AG09309 (cell line): Measurements from ENCODE around the gene RNF182.
A peak's percentile ranks its signal among the peaks of the same experiment; 100 is the strongest.

Experiments used
- DNase-seq: peaks from one replicate; pipeline ENCODE4 v3.0.0-alpha.2; 2010; ENCODE audit warnings: low read depth
- H3K4me3 ChIP-seq: 2 replicates; pipeline ENCODE4 v1.5.1; 2011; ENCODE audit warnings: mild to moderate bottlenecking, low read depth, low read length, moderate library complexity; ENCODE audit not compliant: control insufficient read depth
- TF ChIP-seq, protein P1 (sequence below): IDR thresholded peaks from 2 replicates; pipeline ENCODE4 v1.5.1; 2011; ENCODE audit warnings: mild to moderate bottlenecking, low read depth, low read length, inconsistent platforms; ENCODE audit not compliant: insufficient read depth, control insufficient read depth; ENCODE audit errors: missing control alignments

Gene RNF182

DNA sequence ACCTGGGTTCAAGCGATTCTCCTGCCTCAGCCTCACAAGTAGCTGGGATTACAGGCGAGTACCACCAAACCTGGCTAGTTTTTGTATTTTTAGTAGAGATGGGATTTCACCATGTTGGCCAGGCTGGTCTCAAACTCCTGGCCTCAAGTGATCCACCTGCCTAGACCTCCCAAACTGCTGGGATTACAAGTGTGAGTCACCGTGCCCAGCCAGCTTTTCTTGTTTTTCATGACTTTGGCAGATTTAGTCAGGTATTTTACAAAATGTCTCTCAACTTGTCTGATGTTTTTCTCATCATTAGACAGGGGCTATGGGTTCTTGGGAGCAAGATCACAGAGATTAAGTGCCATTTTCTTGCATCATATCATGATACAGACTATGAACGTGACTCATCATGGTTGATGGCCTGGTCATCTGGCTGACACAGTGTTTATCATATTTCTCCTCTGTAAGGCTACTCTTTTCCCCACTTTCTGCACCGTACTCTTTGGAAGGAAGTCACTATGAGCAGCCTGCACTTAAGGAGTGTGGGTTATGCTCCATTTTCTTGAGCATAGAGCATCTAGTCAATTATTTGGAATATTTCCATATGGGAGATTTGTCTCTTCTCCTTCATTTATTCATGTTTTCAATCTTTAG, 67.8 kb downstream of the RNF182 start:
- H3K4me3 ChIP-seq = no peak overlapping the region
- TF ChIP-seq, protein P1, sequence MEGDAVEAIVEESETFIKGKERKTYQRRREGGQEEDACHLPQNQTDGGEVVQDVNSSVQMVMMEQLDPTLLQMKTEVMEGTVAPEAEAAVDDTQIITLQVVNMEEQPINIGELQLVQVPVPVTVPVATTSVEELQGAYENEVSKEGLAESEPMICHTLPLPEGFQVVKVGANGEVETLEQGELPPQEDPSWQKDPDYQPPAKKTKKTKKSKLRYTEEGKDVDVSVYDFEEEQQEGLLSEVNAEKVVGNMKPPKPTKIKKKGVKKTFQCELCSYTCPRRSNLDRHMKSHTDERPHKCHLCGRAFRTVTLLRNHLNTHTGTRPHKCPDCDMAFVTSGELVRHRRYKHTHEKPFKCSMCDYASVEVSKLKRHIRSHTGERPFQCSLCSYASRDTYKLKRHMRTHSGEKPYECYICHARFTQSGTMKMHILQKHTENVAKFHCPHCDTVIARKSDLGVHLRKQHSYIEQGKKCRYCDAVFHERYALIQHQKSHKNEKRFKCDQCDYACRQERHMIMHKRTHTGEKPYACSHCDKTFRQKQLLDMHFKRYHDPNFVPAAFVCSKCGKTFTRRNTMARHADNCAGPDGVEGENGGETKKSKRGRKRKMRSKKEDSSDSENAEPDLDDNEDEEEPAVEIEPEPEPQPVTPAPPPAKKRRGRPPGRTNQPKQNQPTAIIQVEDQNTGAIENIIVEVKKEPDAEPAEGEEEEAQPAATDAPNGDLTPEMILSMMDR = no peak
- no peak for DNase-seq

DNA sequence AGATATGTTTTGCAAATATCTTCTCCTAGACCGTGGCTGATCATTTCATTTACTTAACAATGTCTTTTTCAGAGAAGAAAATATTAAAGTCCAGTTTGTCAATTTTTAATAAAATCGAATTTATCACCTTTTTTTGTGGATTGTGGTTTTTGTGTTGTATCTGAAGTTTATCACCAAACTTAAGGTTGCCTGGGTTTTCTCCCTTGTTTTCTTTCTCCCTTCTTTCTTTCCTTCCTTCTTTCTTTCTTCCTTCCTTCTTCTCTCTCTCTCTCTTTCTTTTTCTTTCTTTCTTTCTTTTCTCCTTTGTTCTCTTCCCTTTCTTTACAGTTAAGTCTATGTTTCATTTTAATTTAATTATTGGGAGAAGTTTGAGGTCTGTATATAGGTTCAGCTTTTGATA, 68.7 kb downstream of the RNF182 start:
- no peak overlapping the region for H3K4me3 ChIP-seq
- TF ChIP-seq, protein P1 = no peak
- DNase-seq = no peak

DNA sequence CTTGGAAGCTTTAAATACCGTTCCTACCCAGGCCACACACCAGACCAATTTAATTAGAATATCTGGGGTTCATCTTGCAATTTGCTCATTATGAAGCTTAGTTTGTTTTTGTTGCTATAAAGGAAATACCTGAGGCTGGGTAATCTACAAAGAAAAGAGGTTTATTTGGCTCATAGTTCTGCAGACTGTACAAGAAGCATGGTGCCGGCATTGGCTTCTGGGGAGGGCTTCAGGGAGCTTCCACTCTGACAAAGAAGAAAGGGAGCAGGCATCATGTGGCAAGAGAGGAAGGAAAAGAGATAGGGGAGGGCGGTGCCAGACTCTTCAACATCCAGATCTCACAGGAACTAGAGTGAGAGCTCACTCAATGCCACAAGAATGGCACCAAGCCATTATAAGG, 73.6 kb downstream of the RNF182 start:
- TF ChIP-seq, protein P1 = no peak
- no peak for DNase-seq
- no peak overlapping the region for H3K4me3 ChIP-seq

DNA sequence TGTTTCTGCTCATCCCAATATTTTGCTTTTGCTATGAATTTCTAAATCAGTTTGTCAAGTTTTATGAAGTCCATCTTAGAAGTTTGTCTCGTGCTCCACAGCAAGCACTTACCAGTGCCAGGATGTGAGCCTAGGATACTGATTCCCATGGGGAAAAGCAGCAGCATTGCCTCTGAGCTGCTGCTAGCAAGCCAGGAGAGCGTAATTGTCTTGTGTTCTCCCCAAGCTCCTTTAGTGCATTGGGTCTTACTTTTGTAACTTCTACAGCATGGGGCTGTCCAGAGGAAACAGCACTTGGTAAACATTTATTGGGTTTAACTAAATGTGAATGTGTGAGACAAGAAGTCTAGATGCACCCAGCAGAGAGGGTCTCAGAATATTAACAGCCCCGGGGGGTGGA, 76.1 kb downstream of the RNF182 start:
- TF ChIP-seq, protein P1 = no peak
- no peak for DNase-seq
- H3K4me3 ChIP-seq = no peak overlapping the region

DNA sequence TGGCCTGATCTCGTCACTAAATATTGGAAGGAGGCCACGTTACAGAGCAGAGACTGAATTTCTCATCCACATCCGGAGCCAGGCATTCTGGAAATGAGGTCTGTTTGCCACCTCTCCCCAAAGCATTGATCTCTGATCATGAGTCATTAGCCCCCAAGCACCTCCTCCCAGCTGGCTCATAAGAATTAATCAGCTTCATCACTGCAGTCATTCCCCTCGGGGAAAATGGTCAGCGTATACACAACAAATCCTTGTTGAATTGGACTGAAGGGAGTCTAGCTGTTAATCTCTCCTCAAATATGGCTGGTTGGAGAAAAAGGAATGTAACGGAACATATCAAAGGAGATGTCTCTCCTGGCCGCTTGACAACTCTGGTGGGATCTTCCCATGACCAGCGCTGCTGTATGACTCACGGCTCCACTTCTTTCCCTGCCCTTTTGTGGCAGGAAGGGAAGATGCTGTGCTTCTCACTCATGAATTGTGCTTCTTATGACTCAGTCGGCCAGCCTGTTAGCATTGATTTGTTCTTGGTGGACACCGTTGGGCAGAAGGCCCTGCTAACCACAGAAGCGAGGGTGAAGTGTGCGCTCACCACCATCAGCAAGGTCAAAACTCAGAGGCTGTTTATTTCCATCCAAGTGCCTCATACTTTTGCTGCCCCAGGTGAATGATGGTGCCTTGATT, 76.7 kb downstream of the RNF182 start:
- TF ChIP-seq, protein P1 = no peak
- peak; percentile 87 for DNase-seq
- H3K4me3 ChIP-seq = no peak overlapping the region

DNA sequence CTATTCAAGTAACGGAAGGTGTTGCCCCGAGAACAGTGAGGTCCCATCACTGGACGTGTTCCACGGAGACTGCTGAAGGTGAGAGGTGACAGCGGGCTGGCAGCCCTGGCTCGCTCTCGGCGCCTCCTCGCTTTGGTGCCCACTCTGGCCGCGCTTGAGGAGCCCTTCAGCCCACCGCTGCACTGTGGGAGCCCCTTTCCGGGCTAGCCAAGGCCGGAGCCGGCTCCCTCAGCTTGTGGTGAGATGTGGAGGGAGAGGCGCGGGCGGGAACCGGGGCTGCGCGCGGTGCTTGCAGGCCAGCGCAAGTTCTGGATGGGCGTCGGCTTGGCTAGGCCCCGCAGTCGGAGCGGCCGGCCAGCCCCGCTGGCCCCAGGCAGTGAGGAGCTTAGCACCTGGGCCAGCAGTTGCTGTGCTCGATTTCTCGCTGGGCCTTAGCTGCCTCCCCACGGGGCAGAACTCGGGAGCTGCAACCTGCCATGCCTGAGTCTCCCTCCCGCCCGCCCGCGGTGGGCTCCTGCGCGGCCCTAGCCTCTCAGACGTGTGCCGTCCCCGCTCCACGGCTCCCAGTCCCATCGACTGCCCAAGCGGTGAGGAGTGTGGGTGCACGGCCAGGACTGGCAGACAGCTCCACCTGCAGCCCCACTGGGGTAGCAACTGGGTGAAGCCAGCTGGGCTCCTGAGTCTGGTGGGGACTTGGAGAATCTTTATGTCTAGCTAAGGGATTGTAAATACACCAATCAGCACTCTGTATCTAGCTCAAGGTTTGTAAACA, 77.6 kb downstream of the RNF182 start:
- TF ChIP-seq, protein P1 = no peak
- no peak overlapping the region for H3K4me3 ChIP-seq
- DNase-seq = no peak
